Endodermal cell (in vitro differentiated cells): Measurements from ENCODE around the gene MPI. TPM values are rescaled to one million over a fixed set of nuclear protein-coding genes. Genes with fewer than 3 reads are reported as not detected.

Source experiments
- DNase-seq: peaks from one replicate; pipeline ENCODE4 v3.0.0-alpha.2; 2017
- H3K27ac ChIP-seq: 2 replicates; pipeline ENCODE4 v1.5.1; 2013; ENCODE audit warnings: mild to moderate bottlenecking, low read depth, low read length, moderate library complexity
- H3K27me3 ChIP-seq: 2 replicates; pipeline ENCODE4 v1.6.1; 2013; ENCODE audit warnings: mild to moderate bottlenecking, low read length, moderate library complexity; ENCODE audit not compliant: insufficient read depth, control insufficient read depth, poor library complexity, severe bottlenecking
- H3K36me3 ChIP-seq: 2 replicates; pipeline ENCODE4 v1.7.0; 2013; ENCODE audit warnings: mild to moderate bottlenecking, low read length, moderate library complexity; ENCODE audit not compliant: control insufficient read depth, insufficient read depth
- H3K4me1 ChIP-seq: one replicate; pipeline ENCODE4 v1.7.0; 2013; ENCODE audit warnings: low read length; ENCODE audit not compliant: control insufficient read depth, insufficient read depth
- H3K4me3 ChIP-seq: 2 replicates; pipeline ENCODE4 v1.5.1; 2013; ENCODE audit warnings: mild to moderate bottlenecking, low read length, moderate library complexity
- H3K9ac ChIP-seq: 2 replicates; pipeline ENCODE4 v1.6.1; 2013; ENCODE audit warnings: mild to moderate bottlenecking, low read length, moderate library complexity; ENCODE audit not compliant: poor library complexity, severe bottlenecking; ENCODE audit errors: extremely low read depth
- H3K9me3 ChIP-seq: 2 replicates; pipeline ENCODE4 v1.6.1; 2013; ENCODE audit warnings: mild to moderate bottlenecking, low read length, moderate library complexity; ENCODE audit not compliant: control insufficient read depth
- H3K27ac Mint-ChIP-seq: 2 replicates; pipeline ENCODE4 v1.8.0; 2020; ENCODE audit warnings: mixed read lengths
- H3K27me3 Mint-ChIP-seq: 2 replicates; pipeline ENCODE4 v1.8.0; 2021; ENCODE audit warnings: mild to moderate bottlenecking, mixed read lengths; ENCODE audit not compliant: insufficient read depth
- H3K36me3 Mint-ChIP-seq: 2 replicates; pipeline ENCODE4 v1.8.0; 2020; ENCODE audit warnings: low read depth, mixed read lengths
- H3K4me1 Mint-ChIP-seq: 2 replicates; pipeline ENCODE4 v1.8.0; 2020; ENCODE audit warnings: mixed read lengths
- H3K4me3 Mint-ChIP-seq: 2 replicates; pipeline ENCODE4 v1.8.0; 2020; ENCODE audit warnings: mild to moderate bottlenecking, moderate library complexity, mixed read lengths
- H3K9me3 Mint-ChIP-seq: 2 replicates; pipeline ENCODE4 v1.8.0; 2020; ENCODE audit warnings: mild to moderate bottlenecking, mixed read lengths
- CTCF ChIP-seq: fragments of 200-600 bp; sonication (generic); conservative IDR thresholded peaks from 2 replicates; pipeline ENCODE4 v1.5.0; 2021; ENCODE audit warnings: antibody characterized with exemption, mild to moderate bottlenecking
- WGBS, 2 experiments: methylation state at CpG; one replicate each; pipeline versions ENCODE4 v1.1.5 to v1.1.7; 2013; ENCODE audit warnings: missing lambda C conversion rate in 2 of 2, mixed read lengths in 1 of 2; ENCODE audit not compliant: insufficient coverage in 1 of 2, insufficient read length in 1 of 2; 5-methylcytosine and 5-hydroxymethylcytosine counted together
- total RNA-seq, 2 donors: library from RNA; stranded (reverse); fragmentation: NEBNext Ultra II Directional in 1 of 2; extraction: Animal tissue kit (Norgen Biotek cat#: 25700) in 1 of 2; gene quantifications; 2 replicates in 1 of 2; 3 replicates in 1 of 2; pipeline ENCODE4 v1.2.1, GENCODE V29; 2021

The MPI gene
- total RNA-seq, 2 donors from 2014 or later = 50.3 to 59.2 TPM

GRCh38 chr15:74873756-74874424 lies 16.0 kb upstream of the MPI start:
- no peak overlapping the region for H3K9ac ChIP-seq
- no peaks in the 10 kb centered on the region for H3K27me3 ChIP-seq
- no peak overlapping the region for H3K27ac ChIP-seq
- Mint-ChIP-seq H3K27ac (peak overlapping the region; percentile 87), H3K27me3 (peaks cover 1% of the 10 kb centered on the region), H3K9me3 (peaks cover 2% of the 10 kb centered on the region), H3K4me3 (peak overlapping the region; percentile 85), H3K4me1 (peaks cover 27% of the 10 kb centered on the region), H3K36me3 (peaks cover 11% of the 10 kb centered on the region)
- TF ChIP-seq CTCF = no peak
- no peak for DNase-seq
- peak overlapping the region; percentile 99 for H3K4me3 ChIP-seq
- peaks cover 7% of the 10 kb centered on the region for H3K4me1 ChIP-seq
- peaks cover 6% of the 10 kb centered on the region for H3K36me3 ChIP-seq
- H3K9me3 ChIP-seq = peaks cover 1% of the 10 kb centered on the region
- WGBS, 2 experiments = 44 to 50% methylated on average over 12 to 16 of the region's 16 CpGs

GRCh38 chr15:74878273-74878672 lies 11.6 kb upstream of the MPI start:
- Histone ChIP-seq H3K27ac (no peak overlapping the region), H3K4me1 (peaks cover 3% of the 10 kb centered on the region), H3K9ac (no peak overlapping the region), H3K9me3 (peaks cover 16% of the 10 kb centered on the region), H3K27me3 (no peaks in the 10 kb centered on the region), H3K36me3 (no peaks in the 10 kb centered on the region), H3K4me3 (no peak overlapping the region)
- Mint-ChIP-seq H3K27ac (no peak overlapping the region), H3K9me3 (peaks cover 7% of the 10 kb centered on the region), H3K36me3 (no peaks in the 10 kb centered on the region), H3K27me3 (peaks cover 1% of the 10 kb centered on the region), H3K4me1 (peaks cover 3% of the 10 kb centered on the region), H3K4me3 (no peak overlapping the region)
- WGBS, 2 experiments = 82 to 100% methylated on average over 1 to 4 of the region's 4 CpGs
- DNase-seq = no peak
- TF ChIP-seq CTCF = no peak

GRCh38 chr15:74882528-74882927 lies 7.3 kb upstream of the MPI start:
- TF ChIP-seq CTCF = no peak
- Mint-ChIP-seq H3K27me3 (no peaks in the 10 kb centered on the region), H3K27ac (no peak overlapping the region), H3K4me1 (peaks cover 3% of the 10 kb centered on the region), H3K36me3 (no peaks in the 10 kb centered on the region), H3K9me3 (peaks cover 8% of the 10 kb centered on the region), H3K4me3 (no peak overlapping the region)
- Histone ChIP-seq H3K27me3 (no peaks in the 10 kb centered on the region), H3K36me3 (no peaks in the 10 kb centered on the region), H3K27ac (no peak overlapping the region), H3K9ac (no peak overlapping the region), H3K9me3 (peaks cover 16% of the 10 kb centered on the region), H3K4me3 (no peak overlapping the region), H3K4me1 (no peaks in the 10 kb centered on the region)
- DNase-seq = no peak
- 92% methylated on average over 4 to 6 of the region's 6 CpGs for WGBS, 2 experiments
